HepG2 (cell line): ENCODE results near the gene SLC11A1. TPM values are rescaled to one million over a fixed set of nuclear protein-coding genes. Genes with fewer than 3 reads are reported as not detected.

ENCODE experiments used
- ATAC-seq: fragments of 200-7000 bp; cut with Tn5 transposase; 3 replicates; pipeline ENCODE4 v1.9.1; 2020; ENCODE audit warnings: mild to moderate bottlenecking, moderate library complexity
- BruUV-seq: library from RNA; stranded (reverse); fragments of 400-500 nt; replicated peaks from 2 replicates; lab custom pipeline; 2021; lab: Mats Ljungman, UMichigan
- CTCF ChIA-PET: fragments of 300-600 bp; formaldehyde crosslinking; extraction: SDS; loops from one replicate; lab custom pipeline; 2021; ENCODE audit warnings: low total read pairs, inconsistent platforms, low intra/inter-chr PET ratio; lab: Yijun Ruan, JAX
- POLR2A ChIA-PET: fragments of 350-600 bp; sonication (Branson Sonifier 250); formaldehyde crosslinking; loops from one replicate; lab custom pipeline; 2020; ENCODE audit warnings: antibody characterized with exemption, inconsistent platforms; lab: Yijun Ruan, JAX
- DNase-seq: peaks from one replicate; pipeline ENCODE4 v3.0.0-alpha.2; 2015; ENCODE audit warnings: low spot score
- FAIRE-seq: peaks from 3 replicates; lab custom pipeline; 2011; peaks lifted over from hg19 to GRCh38; lab: Jason Lieb, UNC
- H2AFZ ChIP-seq: one replicate; pipeline ENCODE4 v1.6.1; 2011; ENCODE audit warnings: low read length, inconsistent platforms
- H3K27ac ChIP-seq: fragments of 300-600 bp; 3 replicates; pipeline ENCODE4 v1.8.0; 2011; ENCODE audit warnings: mixed run types, mild to moderate bottlenecking, mixed read lengths, low read length, inconsistent platforms; ENCODE audit not compliant: insufficient read depth; ENCODE audit errors: extremely low read length
- H3K27me3 ChIP-seq, 2 experiments: fragments of 200-600 bp in 1 of 2; 2 replicates in 1 of 2; 3 replicates in 1 of 2; pipeline versions ENCODE4 v1.6.0 to v1.8.0; 2011; ENCODE audit warnings: low read length in 2 of 2, mild to moderate bottlenecking in 2 of 2, moderate library complexity in 2 of 2, inconsistent platforms in 1 of 2; ENCODE audit not compliant: insufficient read depth in 2 of 2, control insufficient read depth in 1 of 2
- H3K36me3 ChIP-seq, 2 experiments: fragments of 200-600 bp in 1 of 2; replicated peaks in 1 of 2; 2 replicates in 1 of 2; 3 replicates in 1 of 2; pipeline versions ENCODE4 v1.5.1 to v1.8.0; 2011; ENCODE audit warnings: low read length in 2 of 2, inconsistent platforms in 1 of 2; ENCODE audit not compliant: insufficient read depth in 2 of 2, control insufficient read depth in 1 of 2
- H3K4me1 ChIP-seq: 2 replicates; pipeline ENCODE4 v1.5.1; 2012; ENCODE audit warnings: low read length, inconsistent platforms; ENCODE audit not compliant: insufficient read depth
- H3K4me2 ChIP-seq: 2 replicates; pipeline ENCODE4 v1.6.0; 2011; ENCODE audit warnings: low read depth, low read length, inconsistent platforms
- H3K4me3 ChIP-seq, 3 experiments: fragments of 200-600 bp in 1 of 3; sonication (generic), shearing (Covaris generic) in 1 of 3; replicated peaks in 1 of 3; 2 replicates each; pipeline ENCODE4 v1.5.1; 2011 to 2016; ENCODE audit warnings: low read length in 3 of 3, inconsistent platforms in 2 of 3, low read depth in 2 of 3, mild to moderate bottlenecking in 2 of 3, control low read depth in 1 of 3, mixed read lengths in 1 of 3; ENCODE audit not compliant: insufficient read depth in 1 of 3
- H3K79me2 ChIP-seq: one replicate; pipeline ENCODE4 v1.6.1; 2011; ENCODE audit warnings: low read length, inconsistent platforms; ENCODE audit not compliant: insufficient read depth
- H3K9ac ChIP-seq: 2 replicates; pipeline ENCODE4 v1.6.0; 2011; ENCODE audit warnings: mild to moderate bottlenecking, low read depth, low read length, inconsistent platforms; ENCODE audit not compliant: insufficient read depth
- H3K9me3 ChIP-seq: 2 replicates; pipeline ENCODE4 v1.5.1; 2012; ENCODE audit warnings: mild to moderate bottlenecking, low read length
- H4K20me1 ChIP-seq: 2 replicates; pipeline ENCODE4 v1.6.0; 2011; ENCODE audit warnings: inconsistent platforms, mild to moderate bottlenecking, low read length, moderate library complexity; ENCODE audit not compliant: insufficient read depth
- GFI1 ChIP-seq: sonication (generic); formaldehyde crosslinking; IDR thresholded peaks from 2 replicates; pipeline ENCODE4 v1.5.0; 2020; ENCODE audit warnings: missing genetic modification reagents, mild to moderate bottlenecking, borderline replicate concordance
- HNRNPL ChIP-seq: fragments of 200-400 bp; formaldehyde crosslinking; IDR thresholded peaks from 2 replicates; pipeline ENCODE4 v1.6.1; 2017; ENCODE audit warnings: mild to moderate bottlenecking, low read depth, low read length
- NR2F2 ChIP-seq: IDR thresholded peaks from 2 replicates; pipeline ENCODE4 v1.6.1; 2012; ENCODE audit warnings: low read depth, inconsistent platforms, borderline replicate concordance
- NRL ChIP-seq: sonication (generic); formaldehyde crosslinking; IDR thresholded peaks from 2 replicates; pipeline ENCODE4 v1.5.0; 2020; ENCODE audit warnings: missing genetic modification reagents, mild to moderate bottlenecking, moderate library complexity, borderline replicate concordance
- POLR2A ChIP-seq, 2 experiments: IDR thresholded peaks; 2 replicates each; pipeline ENCODE4 v1.6.1; 2011; ENCODE audit warnings: low read depth in 2 of 2, low read length in 2 of 2, mild to moderate bottlenecking in 1 of 2, moderate library complexity in 1 of 2; ENCODE audit not compliant: insufficient read depth in 1 of 2
- POLR2AphosphoS5 ChIP-seq: IDR thresholded peaks from 2 replicates; pipeline ENCODE4 v1.6.1; 2012; ENCODE audit warnings: low read depth, low read length
- RARG ChIP-seq: sonication (generic); formaldehyde crosslinking; IDR thresholded peaks from 2 replicates; pipeline ENCODE4 v1.4.0; 2020; ENCODE audit warnings: low read depth, mild to moderate bottlenecking, missing genetic modification reagents
- TGIF2 ChIP-seq: IDR thresholded peaks from 2 replicates; pipeline ENCODE4 v1.6.1; 2016; ENCODE audit warnings: control low read depth, missing compliant biosample characterization
- ZFX ChIP-seq: sonication (generic); formaldehyde crosslinking; IDR thresholded peaks from 2 replicates; pipeline ENCODE4 v1.4.0; 2020; ENCODE audit warnings: mild to moderate bottlenecking, low read depth, missing genetic modification reagents, moderate library complexity
- ZNF225 ChIP-seq: sonication (generic); formaldehyde crosslinking; IDR thresholded peaks from 2 replicates; pipeline ENCODE4 v1.4.0; 2020; ENCODE audit warnings: mild to moderate bottlenecking, missing genetic modification reagents
- ZNF547 ChIP-seq: sonication (generic); formaldehyde crosslinking; IDR thresholded peaks from 2 replicates; pipeline ENCODE4 v1.5.1; 2020; ENCODE audit warnings: mild to moderate bottlenecking, missing genetic modification reagents
- ZNF776 ChIP-seq: sonication (generic); formaldehyde crosslinking; IDR thresholded peaks from 2 replicates; pipeline ENCODE4 v1.4.0; 2020; ENCODE audit warnings: mild to moderate bottlenecking, missing genetic modification reagents
- ZSCAN21 ChIP-seq: sonication (generic); formaldehyde crosslinking; IDR thresholded peaks from 2 replicates; pipeline ENCODE4 v1.8.0; 2022; ENCODE audit warnings: mild to moderate bottlenecking, missing genetic modification reagents, moderate library complexity, borderline replicate concordance
- WGBS: methylation state at CpG from one replicate; pipeline ENCODE4 v1.1.6; 2017; ENCODE audit warnings: low lambda C conversion rate; 5-methylcytosine and 5-hydroxymethylcytosine counted together
- in situ Hi-C: cut with HindIII; loops from 2 replicates; pipeline ENCODE4 v1.10.0; 2017; ENCODE audit warnings: low pct_unique_long_range_greater_than_20kb; ENCODE audit not compliant: extremely low pct_ligation_motif_present
- intact Hi-C: fragments of 100-400 bp; cut with micrococcal nuclease; formaldehyde crosslinking; loops from one replicate; pipeline ENCODE4 v1.10.0; 2022; ENCODE audit not compliant: unreplicated experiment
- polyA plus RNA-seq, 8 experiments: library from polyadenylated mRNA; depleted of rRNA in 3 of 8; stranded (reverse) in 7 of 8; unstranded in 1 of 8; fragments of >200 nt; fragmentation: Illumina TruSeq in 4 of 8; extraction: Trizol in 4 of 8; gene quantifications; 2 replicates each; pipeline versions ENCODE4 v1.2.1 to v1.2.3, GENCODE V29; 2011 to 2016; ENCODE audit warnings: low read depth in 4 of 8, missing spikeins in 1 of 8, mixed read lengths in 1 of 8; ENCODE audit not compliant: insufficient read depth in 1 of 8
- total RNA-seq, 5 experiments: library from RNA; depleted of rRNA; stranded (reverse); fragments of >200 nt; fragmentation: Illumina TruSeq; extraction: Trizol; gene quantifications; 2 replicates each; pipeline ENCODE4 v1.2.3, GENCODE V29; 2016; ENCODE audit warnings: low read depth in 1 of 5
- TF ChIP-seq, protein P1 (sequence below): sonication (generic); formaldehyde crosslinking; IDR thresholded peaks from 2 replicates; pipeline ENCODE4 v1.4.0; 2020; ENCODE audit warnings: mild to moderate bottlenecking, low read depth, missing genetic modification reagents
- TF ChIP-seq, protein P2 (sequence below): sonication (generic); formaldehyde crosslinking; IDR thresholded peaks from 2 replicates; pipeline ENCODE4; 2020; ENCODE audit warnings: missing genetic modification reagents, mild to moderate bottlenecking, borderline replicate concordance
- TF ChIP-seq, protein P3 (sequence below): sonication (generic); formaldehyde crosslinking; IDR thresholded peaks from 2 replicates; pipeline ENCODE4 v1.4.0; 2020; ENCODE audit warnings: missing genetic modification reagents, mild to moderate bottlenecking, borderline replicate concordance

The SLC11A1 gene
- total and polyA plus RNA-seq, 2 of the 13 experiments (the other 11 are each of a cell fraction or from before 2014, with no cell fraction given) = 0.33 to 2.3 TPM

DNA sequence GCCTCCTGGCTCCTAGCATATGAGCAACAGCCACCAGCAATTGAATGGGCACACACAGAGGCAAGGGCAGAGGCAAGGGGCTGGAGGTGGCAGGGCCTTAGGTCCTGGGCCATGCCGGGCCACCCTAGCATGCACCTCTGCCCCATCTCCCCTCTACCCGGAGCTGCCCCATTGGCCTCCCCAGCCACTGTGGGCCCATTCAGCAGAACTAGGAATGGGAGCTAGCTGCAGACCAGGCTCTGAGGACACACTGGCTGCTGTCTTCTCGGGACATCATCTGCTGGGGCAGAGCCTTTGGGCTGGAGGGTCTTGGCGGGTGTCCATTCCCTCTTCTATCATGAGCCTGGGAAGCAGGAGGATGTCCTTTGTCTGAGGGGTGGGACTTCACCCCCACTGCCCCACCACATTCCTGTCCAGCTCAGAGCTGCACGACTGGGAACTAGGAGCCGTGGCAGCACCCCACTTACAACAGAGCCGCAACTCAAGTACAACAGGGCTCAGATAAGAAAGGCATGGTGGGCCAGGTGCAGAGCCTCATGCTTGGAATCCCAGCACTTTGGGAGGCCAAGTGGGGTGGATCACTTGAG is 37.6 kb downstream of the SLC11A1 start (continued):
- TF ChIP-seq, protein P1, sequence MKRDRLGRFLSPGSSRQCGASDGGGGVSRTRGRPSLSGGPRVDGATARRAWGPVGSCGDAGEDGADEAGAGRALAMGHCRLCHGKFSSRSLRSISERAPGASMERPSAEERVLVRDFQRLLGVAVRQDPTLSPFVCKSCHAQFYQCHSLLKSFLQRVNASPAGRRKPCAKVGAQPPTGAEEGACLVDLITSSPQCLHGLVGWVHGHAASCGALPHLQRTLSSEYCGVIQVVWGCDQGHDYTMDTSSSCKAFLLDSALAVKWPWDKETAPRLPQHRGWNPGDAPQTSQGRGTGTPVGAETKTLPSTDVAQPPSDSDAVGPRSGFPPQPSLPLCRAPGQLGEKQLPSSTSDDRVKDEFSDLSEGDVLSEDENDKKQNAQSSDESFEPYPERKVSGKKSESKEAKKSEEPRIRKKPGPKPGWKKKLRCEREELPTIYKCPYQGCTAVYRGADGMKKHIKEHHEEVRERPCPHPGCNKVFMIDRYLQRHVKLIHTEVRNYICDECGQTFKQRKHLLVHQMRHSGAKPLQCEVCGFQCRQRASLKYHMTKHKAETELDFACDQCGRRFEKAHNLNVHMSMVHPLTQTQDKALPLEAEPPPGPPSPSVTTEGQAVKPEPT (CRISPR knock-in tag) = 0 out of 2 replicates have a peak, but pooled peaks have one; percentile 16
- TF ChIP-seq NRL (CRISPR knock-in tag) (0 out of 2 replicates have a peak, but pooled peaks have one; percentile 45), GFI1 (CRISPR knock-in tag) (peak; percentile 34; the same call in 1 of the 2 replicates), POLR2AphosphoS5 (no peak), TGIF2 (0 out of 2 replicates have a peak, but pooled peaks have one; percentile 21), ZFX (CRISPR knock-in tag) (peak; percentile 33; the same call in 1 of the 2 replicates), NR2F2 (no peak)

DNA sequence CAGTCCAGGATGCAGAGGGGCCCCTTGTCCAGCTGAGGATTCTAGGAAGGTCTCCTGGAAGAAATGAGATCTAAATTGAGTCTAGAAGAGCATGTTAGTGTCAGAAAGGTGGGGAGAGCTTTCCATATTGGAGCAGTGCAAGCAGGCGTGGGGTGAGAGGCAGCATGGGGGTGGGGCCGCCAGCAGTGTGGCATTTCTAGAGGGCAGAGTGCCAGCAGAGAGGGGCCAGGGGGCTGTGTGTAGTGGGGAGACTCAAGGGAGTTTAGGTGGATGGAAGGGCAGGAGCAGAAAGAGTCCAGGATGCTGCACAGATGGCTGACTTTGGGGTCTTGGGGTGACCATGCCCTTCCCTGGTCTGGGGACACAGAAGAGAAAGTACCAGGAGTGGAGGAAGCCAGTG is 39.0 kb downstream of the SLC11A1 start:
- peak overlapping the region in 1 of 3 experiments; percentile 89; a peak in 2 of 6 replicates for H3K4me3 ChIP-seq
- TF ChIP-seq ZNF776 (CRISPR knock-in tag) (no peak), HNRNPL (0 out of 2 replicates have a peak, but pooled peaks have one; percentile 52), ZNF547 (no peak), ZNF225 (CRISPR knock-in tag) (no peak), ZSCAN21 (CRISPR knock-in tag) (no peak), POLR2A (IDR thresholded peaks at IDR 0.05; ENCODE audit: insufficient read depth in 1 of 2, low read depth in 2 of 2, low read length in 2 of 2) (peak in 1 of 2 experiments; percentile 34; a peak in 1 of 4 replicates), RARG (CRISPR knock-in tag) (no peak)
- TF ChIP-seq, protein P2, sequence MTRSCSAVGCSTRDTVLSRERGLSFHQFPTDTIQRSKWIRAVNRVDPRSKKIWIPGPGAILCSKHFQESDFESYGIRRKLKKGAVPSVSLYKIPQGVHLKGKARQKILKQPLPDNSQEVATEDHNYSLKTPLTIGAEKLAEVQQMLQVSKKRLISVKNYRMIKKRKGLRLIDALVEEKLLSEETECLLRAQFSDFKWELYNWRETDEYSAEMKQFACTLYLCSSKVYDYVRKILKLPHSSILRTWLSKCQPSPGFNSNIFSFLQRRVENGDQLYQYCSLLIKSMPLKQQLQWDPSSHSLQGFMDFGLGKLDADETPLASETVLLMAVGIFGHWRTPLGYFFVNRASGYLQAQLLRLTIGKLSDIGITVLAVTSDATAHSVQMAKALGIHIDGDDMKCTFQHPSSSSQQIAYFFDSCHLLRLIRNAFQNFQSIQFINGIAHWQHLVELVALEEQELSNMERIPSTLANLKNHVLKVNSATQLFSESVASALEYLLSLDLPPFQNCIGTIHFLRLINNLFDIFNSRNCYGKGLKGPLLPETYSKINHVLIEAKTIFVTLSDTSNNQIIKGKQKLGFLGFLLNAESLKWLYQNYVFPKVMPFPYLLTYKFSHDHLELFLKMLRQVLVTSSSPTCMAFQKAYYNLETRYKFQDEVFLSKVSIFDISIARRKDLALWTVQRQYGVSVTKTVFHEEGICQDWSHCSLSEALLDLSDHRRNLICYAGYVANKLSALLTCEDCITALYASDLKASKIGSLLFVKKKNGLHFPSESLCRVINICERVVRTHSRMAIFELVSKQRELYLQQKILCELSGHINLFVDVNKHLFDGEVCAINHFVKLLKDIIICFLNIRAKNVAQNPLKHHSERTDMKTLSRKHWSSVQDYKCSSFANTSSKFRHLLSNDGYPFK (CRISPR knock-in tag) = peak; percentile 12; the same call in 1 of the 2 replicates
- TF ChIP-seq, protein P3, sequence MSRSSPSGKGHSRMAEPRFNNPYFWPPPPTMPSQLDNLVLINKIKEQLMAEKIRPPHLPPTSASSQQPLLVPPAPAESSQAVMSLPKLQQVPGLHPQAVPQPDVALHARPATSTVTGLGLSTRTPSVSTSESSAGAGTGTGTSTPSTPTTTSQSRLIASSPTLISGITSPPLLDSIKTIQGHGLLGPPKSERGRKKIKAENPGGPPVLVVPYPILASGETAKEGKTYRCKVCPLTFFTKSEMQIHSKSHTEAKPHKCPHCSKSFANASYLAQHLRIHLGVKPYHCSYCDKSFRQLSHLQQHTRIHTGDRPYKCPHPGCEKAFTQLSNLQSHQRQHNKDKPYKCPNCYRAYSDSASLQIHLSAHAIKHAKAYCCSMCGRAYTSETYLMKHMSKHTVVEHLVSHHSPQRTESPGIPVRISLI (CRISPR knock-in tag) = no peak

More for the DNA sequence above, 39.0 kb downstream of the SLC11A1 start:
- peaks cover 30% of the 10 kb centered on the region for H3K79me2 ChIP-seq
- peak overlapping the region; percentile 95 for H3K4me2 ChIP-seq
- H3K4me1 ChIP-seq = peaks cover 57% of the 10 kb centered on the region
- no peak overlapping the region for H2AFZ ChIP-seq
- no peak overlapping the region; the same call in 1 of the 2 replicates for H3K9ac ChIP-seq
- 95% methylated on average over 2 of the region's 2 CpGs for WGBS
- ATAC-seq (no peak), FAIRE-seq (no peak), DNase-seq (no peak)
- H4K20me1 ChIP-seq = peaks cover 11% of the 10 kb centered on the region; the same call in 1 of the 2 replicates
- in situ Hi-C loops (no loop called here), intact Hi-C loops (no loop called here)
- no peaks in the 10 kb centered on the region for H3K9me3 ChIP-seq
- no TSS peak for BruUV-seq
- no peak overlapping the region for H3K27ac ChIP-seq
- CTCF ChIA-PET = no interaction called here
- H3K36me3 ChIP-seq = peaks cover 18 to 35% of the 10 kb centered on the region in 2 experiments; a peak in 4 of 5 replicates
- no peaks in the 10 kb centered on the region; a peak in 1 of 5 replicates for H3K27me3 ChIP-seq
- POLR2A ChIA-PET = interaction anchor here (1.2 to 5.6 kb wide), 5 partner anchors 11 to 128 kb away, joined by 4 to 59 read pairs (median 8); partner anchors contain the start of gene CTDSP1
